Right ventricle myocardium superior (tissue), 1 donor: Measurements from ENCODE around the gene ZNF493. TPM values are rescaled to one million over a fixed set of nuclear protein-coding genes. Genes with fewer than 3 reads are reported as not detected.

Experiments used
- ATAC-seq: fragments of 200-7000 bp; cut with Tn5 transposase; one replicate; pipeline ENCODE4 v1.9.1; 2020; ENCODE audit warnings: mild to moderate bottlenecking; ENCODE audit not compliant: poor library complexity
- DNase-seq: peaks from one replicate; pipeline ENCODE4 v3.0.0-alpha.2; 2020
- intact Hi-C: fragments of 100-400 bp; cut with DNase I; formaldehyde crosslinking; loops from one replicate; pipeline ENCODE4 v1.11.2; 2022
- total RNA-seq: library from RNA; stranded (reverse); fragmentation: NEBNext Ultra II Directional; extraction: Animal tissue kit (Norgen Biotek cat#: 25700); gene quantifications from one replicate; pipeline ENCODE4 v1.2.1, GENCODE V29; 2021
- donor health status: DM: no; HTN: yes; CAD: no; lungs with severe emphysema.

The ZNF493 gene
- total RNA-seq, 1 donor from 2014 or later = 11.9 TPM

- intact Hi-C loops = no loop called here
- DNase-seq (no peak), ATAC-seq (no peak)
Measured at GRCh38 chr19:21451187-21451586, 54.3 kb downstream of the ZNF493 start.

- intact Hi-C loops = no loop called here
- DNase-seq (no peak), ATAC-seq (no peak)
Measured at GRCh38 chr19:21454901-21455300, 58.0 kb downstream of the ZNF493 start.

DNA sequence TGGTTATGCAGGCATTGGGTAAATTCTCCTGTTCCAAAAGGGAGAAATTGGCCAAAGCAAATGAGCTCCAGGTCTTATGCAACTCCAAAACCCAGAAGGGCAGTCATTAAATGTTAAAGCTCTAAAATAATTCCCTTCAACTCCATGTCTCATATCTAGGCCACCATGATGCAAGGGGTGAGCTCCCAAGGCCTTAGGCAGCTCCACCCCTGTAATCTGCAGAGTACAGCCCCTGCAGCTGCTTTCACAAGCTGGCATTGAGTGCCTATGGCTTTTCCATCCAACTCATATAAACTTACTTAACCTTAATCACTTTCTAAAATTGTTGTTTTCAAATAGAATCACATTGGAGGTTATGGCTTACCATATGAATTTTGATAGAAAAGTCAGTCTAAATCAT lies 63.8 kb downstream of the ZNF493 start:
- no peak for ATAC-seq
- DNase-seq = no peak
- intact Hi-C loops = no loop called here

- no peak for ATAC-seq
- intact Hi-C loops = no loop called here
- no peak for DNase-seq
Measured at GRCh38 chr19:21462540-21462939, 65.6 kb downstream of the ZNF493 start.

DNA sequence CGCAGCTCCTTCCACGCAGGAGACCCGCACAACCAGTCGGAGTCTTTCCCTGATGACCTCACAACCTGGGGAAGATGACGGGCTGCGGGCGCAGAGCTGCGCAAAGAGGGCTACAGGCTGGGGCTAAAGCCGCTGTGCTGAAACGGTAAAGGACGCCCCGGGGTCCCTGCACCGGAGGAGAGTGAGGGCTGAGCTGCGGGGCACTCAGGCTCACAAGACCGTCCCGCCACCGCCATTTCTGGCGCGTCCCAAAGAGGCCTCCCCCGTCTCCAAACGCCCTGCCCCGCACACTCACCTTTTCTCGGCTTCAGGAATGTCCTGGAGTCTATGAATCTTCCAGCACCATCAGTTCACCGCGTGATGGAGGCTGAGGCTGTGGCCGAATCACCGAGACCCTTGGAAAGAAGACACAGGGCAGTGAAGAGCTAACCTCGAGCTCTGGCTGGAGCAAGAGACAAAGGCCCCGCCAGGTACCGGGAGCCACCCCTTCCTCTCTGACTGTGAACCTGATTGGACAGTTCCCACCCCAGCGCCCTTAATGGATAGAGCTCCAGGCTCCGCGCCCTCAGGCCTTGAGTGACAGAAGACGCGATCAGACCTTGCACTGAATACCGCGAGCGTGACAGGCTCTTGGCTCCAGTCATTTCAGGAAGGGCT lies 66.6 kb downstream of the ZNF493 start:
- intact Hi-C loops = no loop called here
- ATAC-seq = peak; percentile 94
- peak; percentile 59 for DNase-seq

GRCh38 chr19:21466627-21467026 lies 69.7 kb downstream of the ZNF493 start:
- intact Hi-C loops = no loop called here
- DNase-seq (no peak), ATAC-seq (no peak)

- no peak for ATAC-seq
- DNase-seq = no peak
- intact Hi-C loops = no loop called here
Measured at GRCh38 chr19:21468791-21469190, 71.9 kb downstream of the ZNF493 start.

- intact Hi-C loops = no loop called here
- ATAC-seq (no peak), DNase-seq (no peak)
Measured at GRCh38 chr19:21472507-21472906, 75.6 kb downstream of the ZNF493 start.

GRCh38 chr19:21474671-21475181 lies 77.8 kb downstream of the ZNF493 start:
- intact Hi-C loops = no loop called here
- ATAC-seq (peak; percentile 100), DNase-seq (peak; percentile 89)

Other genes with a start within 250 kb of the ZNF493 start
- gene ZNF708, start 67.7 kb upstream of the ZNF493 start, total RNA-seq = 3.5 TPM
- 1.8 TPM for gene ZNF738, start 38.1 kb upstream of the ZNF493 start, total RNA-seq
- gene ZNF429, start 108.5 kb downstream of the ZNF493 start, total RNA-seq = 6.4 TPM